ENCODE data around the gene PPM1N. TPM values are rescaled to one million over a fixed set of nuclear protein-coding genes. Genes with fewer than 3 reads are reported as not detected.

PPM1N gene
- total and polyA plus RNA-seq, 2 of the 13 experiments (the other 11 are each of a cell fraction or from before 2014, with no cell fraction given): 0.31 to 1.8 TPM

DNA sequence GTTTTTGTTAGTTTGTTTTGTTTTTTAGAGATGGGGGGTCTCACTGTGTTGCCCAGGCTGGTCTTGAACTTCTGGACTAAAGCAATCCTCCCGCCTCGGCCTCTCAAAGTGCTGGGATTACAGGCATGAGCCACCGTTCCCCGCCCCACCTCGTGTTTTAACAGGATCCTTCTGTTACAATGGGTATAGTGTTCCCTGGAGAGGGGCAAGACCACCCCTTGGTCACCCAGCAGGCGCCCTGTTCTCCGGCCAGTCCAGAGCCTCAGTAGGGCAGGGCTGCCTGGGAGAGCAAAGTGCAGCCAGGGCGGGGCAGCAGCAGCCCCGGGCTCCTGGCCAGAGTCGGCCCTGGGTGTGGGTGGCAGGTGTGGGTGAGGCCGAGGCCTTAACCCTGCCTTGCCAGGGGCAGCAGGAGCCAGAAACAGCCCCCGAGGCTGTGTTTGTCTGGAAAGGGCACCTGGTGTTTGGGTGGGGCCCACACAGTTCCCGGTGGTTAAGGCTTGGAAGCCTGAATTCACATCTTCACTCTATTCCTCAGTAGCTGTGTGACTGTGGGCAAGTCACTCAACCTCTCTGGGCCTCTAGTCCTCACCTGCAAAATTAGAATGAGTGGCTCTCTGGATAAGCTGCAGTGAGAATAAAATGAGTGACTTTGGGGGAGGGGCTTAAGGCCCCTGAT is 16.3 kb downstream of the PPM1N start (continued):
- TF ChIP-seq ZNF441 (CRISPR knock-in tag; IDR thresholded peaks at IDR 0.05; ENCODE audit: borderline replicate concordance): 0 out of 2 replicates have a peak, but pooled peaks have one; percentile 27
- TF ChIP-seq ZNF878 (CRISPR knock-in tag; IDR thresholded peaks at IDR 0.05): peak; percentile 77; the same call in 1 of the 2 replicates
- TF ChIP-seq, protein P1, sequence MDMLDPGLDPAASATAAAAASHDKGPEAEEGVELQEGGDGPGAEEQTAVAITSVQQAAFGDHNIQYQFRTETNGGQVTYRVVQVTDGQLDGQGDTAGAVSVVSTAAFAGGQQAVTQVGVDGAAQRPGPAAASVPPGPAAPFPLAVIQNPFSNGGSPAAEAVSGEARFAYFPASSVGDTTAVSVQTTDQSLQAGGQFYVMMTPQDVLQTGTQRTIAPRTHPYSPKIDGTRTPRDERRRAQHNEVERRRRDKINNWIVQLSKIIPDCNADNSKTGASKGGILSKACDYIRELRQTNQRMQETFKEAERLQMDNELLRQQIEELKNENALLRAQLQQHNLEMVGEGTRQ (IDR thresholded peaks at IDR 0.05; ENCODE audit: low read depth, low read length): no peak
- TF ChIP-seq, protein P1 (CRISPR knock-in tag; IDR thresholded peaks at IDR 0.05; ENCODE audit: borderline replicate concordance): no peak
- TF ChIP-seq CENPT (CRISPR knock-in tag; IDR thresholded peaks at IDR 0.05; ENCODE audit: low read depth): no peak
- TF ChIP-seq, protein P2, sequence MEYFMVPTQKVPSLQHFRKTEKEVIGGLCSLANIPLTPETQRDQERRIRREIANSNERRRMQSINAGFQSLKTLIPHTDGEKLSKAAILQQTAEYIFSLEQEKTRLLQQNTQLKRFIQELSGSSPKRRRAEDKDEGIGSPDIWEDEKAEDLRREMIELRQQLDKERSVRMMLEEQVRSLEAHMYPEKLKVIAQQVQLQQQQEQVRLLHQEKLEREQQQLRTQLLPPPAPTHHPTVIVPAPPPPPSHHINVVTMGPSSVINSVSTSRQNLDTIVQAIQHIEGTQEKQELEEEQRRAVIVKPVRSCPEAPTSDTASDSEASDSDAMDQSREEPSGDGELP (IDR thresholded peaks at IDR 0.05; ENCODE audit: borderline replicate concordance, low read depth): peak; percentile 11; the same call in 1 of the 2 replicates
- TF ChIP-seq DMAP1 (CRISPR knock-in tag; IDR thresholded peaks at IDR 0.05): peak; percentile 52
- TF ChIP-seq TCF7 (IDR thresholded peaks at IDR 0.05; ENCODE audit: low read depth): no peak
- TF ChIP-seq KLF11 (CRISPR knock-in tag; IDR thresholded peaks at IDR 0.05): peak; percentile 81; the same call in 1 of the 2 replicates
- TF ChIP-seq, protein P3, sequence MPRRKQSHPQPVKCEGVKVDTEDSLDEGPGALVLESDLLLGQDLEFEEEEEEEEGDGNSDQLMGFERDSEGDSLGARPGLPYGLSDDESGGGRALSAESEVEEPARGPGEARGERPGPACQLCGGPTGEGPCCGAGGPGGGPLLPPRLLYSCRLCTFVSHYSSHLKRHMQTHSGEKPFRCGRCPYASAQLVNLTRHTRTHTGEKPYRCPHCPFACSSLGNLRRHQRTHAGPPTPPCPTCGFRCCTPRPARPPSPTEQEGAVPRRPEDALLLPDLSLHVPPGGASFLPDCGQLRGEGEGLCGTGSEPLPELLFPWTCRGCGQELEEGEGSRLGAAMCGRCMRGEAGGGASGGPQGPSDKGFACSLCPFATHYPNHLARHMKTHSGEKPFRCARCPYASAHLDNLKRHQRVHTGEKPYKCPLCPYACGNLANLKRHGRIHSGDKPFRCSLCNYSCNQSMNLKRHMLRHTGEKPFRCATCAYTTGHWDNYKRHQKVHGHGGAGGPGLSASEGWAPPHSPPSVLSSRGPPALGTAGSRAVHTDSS (CRISPR knock-in tag; conservative IDR thresholded peaks at IDR 0.05): no peak
- TF ChIP-seq, protein P4, sequence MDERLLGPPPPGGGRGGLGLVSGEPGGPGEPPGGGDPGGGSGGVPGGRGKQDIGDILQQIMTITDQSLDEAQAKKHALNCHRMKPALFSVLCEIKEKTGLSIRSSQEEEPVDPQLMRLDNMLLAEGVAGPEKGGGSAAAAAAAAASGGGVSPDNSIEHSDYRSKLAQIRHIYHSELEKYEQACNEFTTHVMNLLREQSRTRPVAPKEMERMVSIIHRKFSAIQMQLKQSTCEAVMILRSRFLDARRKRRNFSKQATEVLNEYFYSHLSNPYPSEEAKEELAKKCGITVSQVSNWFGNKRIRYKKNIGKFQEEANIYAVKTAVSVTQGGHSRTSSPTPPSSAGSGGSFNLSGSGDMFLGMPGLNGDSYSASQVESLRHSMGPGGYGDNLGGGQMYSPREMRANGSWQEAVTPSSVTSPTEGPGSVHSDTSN (CRISPR knock-in tag; IDR thresholded peaks at IDR 0.05): no peak
- TF ChIP-seq ZNF496 (CRISPR knock-in tag; IDR thresholded peaks at IDR 0.05; ENCODE audit: insufficient replicate concordance): no peak
- TF ChIP-seq, protein P5, sequence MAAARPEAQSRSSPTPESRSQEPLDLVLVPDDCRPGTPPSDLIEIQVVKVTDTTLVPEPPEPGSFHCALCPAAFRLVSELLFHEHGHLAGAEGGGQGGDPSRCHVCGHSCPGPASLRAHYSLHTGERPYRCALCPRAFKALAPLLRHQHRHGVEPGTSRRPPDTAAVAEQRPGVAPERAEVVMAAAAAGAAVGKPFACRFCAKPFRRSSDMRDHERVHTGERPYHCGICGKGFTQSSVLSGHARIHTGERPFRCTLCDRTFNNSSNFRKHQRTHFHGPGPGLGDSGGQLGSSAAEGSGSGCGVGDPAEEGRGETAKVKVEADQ (CRISPR knock-in tag; IDR thresholded peaks at IDR 0.05; ENCODE audit: borderline replicate concordance): no peak
- no peak for TF ChIP-seq SNAPC2 (CRISPR knock-in tag; IDR thresholded peaks at IDR 0.05)
- no peak for TF ChIP-seq NPAS2 (CRISPR knock-in tag; IDR thresholded peaks at IDR 0.05; ENCODE audit: borderline replicate concordance)
- TF ChIP-seq, protein P6, sequence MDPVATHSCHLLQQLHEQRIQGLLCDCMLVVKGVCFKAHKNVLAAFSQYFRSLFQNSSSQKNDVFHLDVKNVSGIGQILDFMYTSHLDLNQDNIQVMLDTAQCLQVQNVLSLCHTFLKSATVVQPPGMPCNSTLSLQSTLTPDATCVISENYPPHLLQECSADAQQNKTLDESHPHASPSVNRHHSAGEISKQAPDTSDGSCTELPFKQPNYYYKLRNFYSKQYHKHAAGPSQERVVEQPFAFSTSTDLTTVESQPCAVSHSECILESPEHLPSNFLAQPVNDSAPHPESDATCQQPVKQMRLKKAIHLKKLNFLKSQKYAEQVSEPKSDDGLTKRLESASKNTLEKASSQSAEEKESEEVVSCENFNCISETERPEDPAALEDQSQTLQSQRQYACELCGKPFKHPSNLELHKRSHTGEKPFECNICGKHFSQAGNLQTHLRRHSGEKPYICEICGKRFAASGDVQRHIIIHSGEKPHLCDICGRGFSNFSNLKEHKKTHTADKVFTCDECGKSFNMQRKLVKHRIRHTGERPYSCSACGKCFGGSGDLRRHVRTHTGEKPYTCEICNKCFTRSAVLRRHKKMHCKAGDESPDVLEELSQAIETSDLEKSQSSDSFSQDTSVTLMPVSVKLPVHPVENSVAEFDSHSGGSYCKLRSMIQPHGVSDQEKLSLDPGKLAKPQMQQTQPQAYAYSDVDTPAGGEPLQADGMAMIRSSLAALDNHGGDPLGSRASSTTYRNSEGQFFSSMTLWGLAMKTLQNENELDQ (CRISPR knock-in tag; IDR thresholded peaks at IDR 0.05; ENCODE audit: borderline replicate concordance): no peak
- TF ChIP-seq, protein P7, sequence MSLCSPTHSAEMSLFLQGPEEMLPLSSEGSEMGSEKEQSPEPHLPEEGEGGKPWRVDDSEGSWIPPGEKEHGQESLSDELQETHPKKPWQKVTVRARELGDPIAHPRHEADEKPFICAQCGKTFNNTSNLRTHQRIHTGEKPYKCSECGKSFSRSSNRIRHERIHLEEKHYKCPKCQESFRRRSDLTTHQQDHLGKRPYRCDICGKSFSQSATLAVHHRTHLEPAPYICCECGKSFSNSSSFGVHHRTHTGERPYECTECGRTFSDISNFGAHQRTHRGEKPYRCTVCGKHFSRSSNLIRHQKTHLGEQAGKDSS (CRISPR knock-in tag; IDR thresholded peaks at IDR 0.05; ENCODE audit: borderline replicate concordance, low read depth): no peak
- peak; percentile 74; the same call in 1 of the 2 replicates for TF ChIP-seq SP4 (CRISPR knock-in tag; IDR thresholded peaks at IDR 0.05)
- no peak for TF ChIP-seq NBN (conservative IDR thresholded peaks at IDR 0.05)
